ENCODE measurements around the gene INSR. TPM values are rescaled to one million over a fixed set of nuclear protein-coding genes. Genes with fewer than 3 reads are reported as not detected.

INSR gene
- total RNA-seq, 4 donors from 2014 or later = 66.0 to 118 (median 106) TPM

- TF ChIP-seq CTCF (IDR thresholded peaks at IDR 0.05; ENCODE audit: low read depth) = no peak
These were observed 66.5 kb downstream of the INSR start for GRCh38 chr19:7227735-7228134.

- no peak for TF ChIP-seq CTCF (IDR thresholded peaks at IDR 0.05; ENCODE audit: low read depth)
These were observed 67.5 kb downstream of the INSR start for GRCh38 chr19:7226739-7227138.

- TF ChIP-seq CTCF (IDR thresholded peaks at IDR 0.05; ENCODE audit: low read depth) = no peak
These were observed 68.5 kb downstream of the INSR start for GRCh38 chr19:7225741-7226140.

- TF ChIP-seq CTCF (IDR thresholded peaks at IDR 0.05; ENCODE audit: low read depth) = no peak
These were observed 69.2 kb downstream of the INSR start for GRCh38 chr19:7224995-7225394.

GRCh38 chr19:7224209-7224686 lies 70.0 kb downstream of the INSR start:
- TF ChIP-seq CTCF (IDR thresholded peaks at IDR 0.05; ENCODE audit: low read depth) = no peak

GRCh38 chr19:7223429-7223828 lies 70.8 kb downstream of the INSR start:
- TF ChIP-seq CTCF (IDR thresholded peaks at IDR 0.05; ENCODE audit: low read depth) = no peak

- no peak for TF ChIP-seq CTCF (IDR thresholded peaks at IDR 0.05; ENCODE audit: low read depth)
These were observed 75.2 kb downstream of the INSR start for GRCh38 chr19:7219056-7219455.

All from subcutaneous adipose tissue (tissue), 4 donors.